GM12891 (cell line): ENCODE data around the gene COL15A1.

Source experiments
- DNase-seq: peaks from one replicate; pipeline ENCODE4 v3.0.0; 2011; ENCODE audit warnings: low spot score; ENCODE audit not compliant: insufficient read length
- FAIRE-seq: peaks from 2 replicates; lab custom pipeline; 2011; peaks lifted over from hg19 to GRCh38; lab: Jason Lieb, UNC
- PAX5 ChIP-seq: IDR thresholded peaks from 2 replicates; pipeline ENCODE4 v1.6.1; 2011; ENCODE audit warnings: low read length, moderate library complexity, mild to moderate bottlenecking; ENCODE audit not compliant: insufficient read depth, severe bottlenecking
- POLR2A ChIP-seq: IDR thresholded peaks from 2 replicates; pipeline ENCODE4 v1.6.1; 2011; ENCODE audit warnings: low read depth, low read length, control low read depth
- POLR2AphosphoS5 ChIP-seq: IDR thresholded peaks from 2 replicates; pipeline ENCODE4 v1.6.1; 2011; ENCODE audit warnings: low read depth, low read length, control low read depth
- POU2F2 ChIP-seq: IDR thresholded peaks from 2 replicates; pipeline ENCODE4 v1.6.1; 2011; ENCODE audit warnings: low read depth, mild to moderate bottlenecking, control low read depth, low read length, moderate library complexity
- SPI1 ChIP-seq: IDR thresholded peaks from 2 replicates; pipeline ENCODE4 v1.6.1; 2011; ENCODE audit warnings: low read depth, low read length, control low read depth
- TAF1 ChIP-seq: IDR thresholded peaks from 2 replicates; pipeline ENCODE4 v1.6.1; 2011; ENCODE audit warnings: low read depth, low read length, control low read depth

Gene COL15A1

DNA sequence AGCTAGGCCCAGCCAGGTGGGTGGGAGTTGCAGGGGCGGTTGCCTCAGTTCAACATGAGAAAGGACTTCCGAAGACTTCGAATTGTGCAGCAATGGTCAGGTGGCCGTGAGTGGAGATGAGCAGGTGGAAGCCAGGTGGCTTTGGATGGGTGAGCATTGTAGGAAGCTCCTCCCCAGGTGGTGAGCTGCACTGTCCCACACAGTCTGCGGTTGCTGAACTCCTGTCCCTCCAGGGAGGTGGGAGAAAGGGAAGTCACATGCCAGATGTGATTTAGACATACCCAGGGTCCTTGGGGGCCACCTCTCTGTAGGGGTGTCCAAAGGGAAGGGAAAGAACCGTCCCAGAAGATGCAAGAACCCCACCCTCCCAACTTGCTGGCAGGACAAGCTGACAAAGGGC lies 30.4 kb downstream of the COL15A1 start:
- TF ChIP-seq TAF1 (no peak), POLR2AphosphoS5 (no peak), POU2F2 (no peak), POLR2A (no peak), SPI1 (no peak), PAX5 (no peak)
- FAIRE-seq (no peak), DNase-seq (no peak)

DNA sequence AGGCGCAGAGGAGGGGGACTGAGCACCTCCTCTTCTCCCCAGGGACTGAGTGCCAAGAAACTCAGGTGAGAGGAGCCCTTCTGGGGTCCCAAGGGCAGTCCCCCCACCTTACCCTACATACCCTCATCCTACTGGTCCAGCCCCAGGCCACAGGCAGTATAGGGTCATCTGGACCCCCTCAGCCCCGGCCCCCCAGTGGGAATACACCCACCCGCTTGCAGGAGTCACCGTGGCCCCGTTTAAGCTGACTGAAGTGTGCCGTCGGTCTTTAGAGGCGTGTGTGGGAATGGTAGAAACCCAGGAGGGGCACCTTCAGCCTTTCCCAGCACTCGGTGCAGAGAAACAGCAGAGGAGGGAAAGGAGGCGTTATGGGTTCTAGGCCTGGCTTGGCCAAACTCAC lies 30.8 kb downstream of the COL15A1 start:
- TF ChIP-seq POU2F2 (no peak), TAF1 (no peak), POLR2AphosphoS5 (no peak), POLR2A (no peak), SPI1 (no peak), PAX5 (no peak)
- DNase-seq (no peak), FAIRE-seq (no peak)

DNA sequence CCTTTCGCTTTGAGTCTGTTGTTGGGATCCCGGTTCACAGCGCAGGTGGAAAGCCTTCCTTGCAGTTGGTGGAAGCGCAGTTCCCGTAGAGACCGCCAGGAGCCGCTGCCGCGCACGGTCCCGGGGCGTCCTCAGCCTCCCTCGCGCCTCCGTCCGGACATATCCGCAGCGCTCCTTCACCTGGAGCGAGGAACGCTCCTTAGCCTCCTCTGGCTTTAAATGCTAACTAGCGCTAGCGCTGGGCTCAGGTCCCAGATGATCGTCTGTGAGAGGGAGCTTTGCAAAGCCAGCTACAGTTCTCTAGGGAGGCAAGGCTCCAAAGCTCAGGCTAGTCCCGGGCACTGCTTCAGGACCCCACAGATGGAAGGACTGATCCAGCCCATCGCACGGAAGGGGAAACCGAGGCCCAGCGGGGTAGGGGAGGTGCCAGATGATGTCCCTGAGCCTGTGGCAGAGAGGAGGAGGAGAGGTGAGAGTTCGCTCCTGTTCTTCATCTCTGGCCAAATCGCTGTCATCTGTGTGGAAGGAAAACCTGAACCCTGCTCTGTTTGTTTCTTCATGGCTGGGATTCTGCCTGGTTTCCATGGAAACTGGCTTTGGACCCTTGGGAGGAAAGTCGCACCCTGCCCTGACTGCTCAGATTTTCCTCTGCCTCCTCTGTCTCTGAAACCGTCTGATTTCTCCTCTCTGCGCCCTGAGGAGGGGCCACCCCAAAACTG lies 31.4 kb downstream of the COL15A1 start:
- peak; percentile 81 for DNase-seq
- TF ChIP-seq PAX5 = no peak
- TF ChIP-seq SPI1 = no peak
- TF ChIP-seq POLR2AphosphoS5 = no peak
- peak; percentile 80 for FAIRE-seq

DNA sequence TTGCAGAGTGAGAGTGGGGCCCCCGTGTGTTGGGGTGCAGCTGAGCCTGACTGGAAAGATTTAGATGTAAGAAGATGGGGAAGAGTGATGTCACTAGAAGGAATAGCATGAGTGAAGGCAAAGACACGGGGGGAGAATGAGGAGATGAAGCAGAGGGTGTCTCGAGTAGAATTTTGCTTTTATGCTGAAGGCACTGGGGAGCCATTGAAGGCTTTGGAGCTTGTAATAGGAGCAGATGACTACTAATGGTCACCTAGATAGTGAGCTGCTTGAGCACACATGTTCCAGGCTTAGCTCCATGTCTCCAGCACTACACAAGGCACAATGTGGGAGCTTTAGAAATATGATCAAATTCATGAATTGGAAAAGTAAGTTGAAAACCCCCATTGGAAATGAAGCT lies 32.1 kb downstream of the COL15A1 start:
- DNase-seq = no peak
- TF ChIP-seq POLR2AphosphoS5 = no peak
- TF ChIP-seq PAX5 = no peak
- TF ChIP-seq TAF1 = no peak
- TF ChIP-seq POLR2A = no peak
- TF ChIP-seq POU2F2 = no peak
- TF ChIP-seq SPI1 = no peak
- FAIRE-seq = no peak

DNA sequence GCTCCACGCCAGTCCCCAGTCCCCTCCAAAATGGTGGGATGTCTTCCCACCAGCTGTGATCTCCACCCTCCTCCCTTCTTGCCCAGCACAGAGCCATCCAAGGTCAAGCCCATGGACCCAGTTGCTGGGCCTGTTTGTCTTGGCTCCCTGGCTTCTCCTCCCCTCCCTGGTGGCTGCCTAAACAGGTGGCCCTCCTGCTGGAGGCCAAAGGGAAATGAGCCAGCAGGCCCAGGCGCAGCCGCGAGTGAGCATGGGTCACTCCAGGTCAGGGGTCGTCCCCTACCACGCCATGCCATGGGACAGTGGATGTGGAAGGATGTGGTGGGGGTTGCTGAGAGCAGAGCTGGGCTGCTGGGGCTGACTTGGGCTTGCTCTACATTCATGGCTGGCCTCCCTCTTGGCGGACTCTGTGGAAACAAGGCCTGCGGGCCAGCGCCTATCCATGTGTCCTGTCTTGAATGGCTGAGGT lies 33.6 kb downstream of the COL15A1 start:
- TF ChIP-seq SPI1 = no peak
- no peak for FAIRE-seq
- DNase-seq = no peak

DNA sequence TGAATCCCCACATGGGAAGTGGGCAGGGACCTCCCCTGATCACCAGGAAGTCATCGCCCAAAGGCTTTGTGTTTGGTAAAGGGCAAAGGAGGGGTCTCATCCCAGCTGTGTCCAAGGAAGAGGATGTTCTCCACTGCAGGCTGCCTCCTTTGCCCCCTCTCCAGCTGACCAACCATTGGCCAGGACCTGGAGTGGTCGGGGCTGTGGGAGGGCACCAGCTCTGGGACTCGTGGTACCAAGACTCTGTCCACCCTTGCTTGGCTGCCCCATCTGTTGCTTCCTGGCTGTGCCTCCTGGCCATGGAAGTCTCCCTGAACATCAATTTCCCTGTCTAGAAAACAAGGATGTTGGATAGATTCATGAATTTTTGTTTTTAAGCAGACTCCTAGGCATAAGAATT lies 34.1 kb downstream of the COL15A1 start:
- FAIRE-seq (no peak), DNase-seq (no peak)
- no peak for TF ChIP-seq SPI1
- no peak for TF ChIP-seq POLR2AphosphoS5

DNA sequence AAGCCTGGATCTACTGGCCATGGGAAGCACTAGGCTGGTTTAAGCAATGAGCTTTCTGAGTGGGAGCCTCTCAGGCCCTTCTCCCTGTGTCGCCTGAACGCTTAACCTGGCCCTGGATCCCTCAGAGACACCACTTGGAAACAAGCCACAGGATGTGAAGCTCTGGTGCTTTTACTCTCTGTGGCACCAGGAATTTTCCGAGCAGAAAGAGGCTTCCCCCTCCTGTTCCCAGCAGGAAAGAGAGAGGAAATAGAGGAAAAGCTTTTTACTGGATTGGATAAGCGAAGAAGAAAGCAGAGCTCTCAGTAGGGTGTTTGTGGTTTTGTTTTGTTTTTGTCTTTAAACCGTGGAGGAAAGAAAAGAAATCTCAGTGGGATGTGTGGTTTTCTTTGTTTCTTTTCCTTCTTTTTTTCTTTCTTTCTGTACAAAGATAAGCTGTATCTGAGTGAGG lies 34.5 kb downstream of the COL15A1 start:
- no peak for DNase-seq
- TF ChIP-seq POLR2AphosphoS5 (no peak), POU2F2 (no peak), PAX5 (no peak), SPI1 (no peak), TAF1 (no peak), POLR2A (no peak)
- no peak for FAIRE-seq

DNA sequence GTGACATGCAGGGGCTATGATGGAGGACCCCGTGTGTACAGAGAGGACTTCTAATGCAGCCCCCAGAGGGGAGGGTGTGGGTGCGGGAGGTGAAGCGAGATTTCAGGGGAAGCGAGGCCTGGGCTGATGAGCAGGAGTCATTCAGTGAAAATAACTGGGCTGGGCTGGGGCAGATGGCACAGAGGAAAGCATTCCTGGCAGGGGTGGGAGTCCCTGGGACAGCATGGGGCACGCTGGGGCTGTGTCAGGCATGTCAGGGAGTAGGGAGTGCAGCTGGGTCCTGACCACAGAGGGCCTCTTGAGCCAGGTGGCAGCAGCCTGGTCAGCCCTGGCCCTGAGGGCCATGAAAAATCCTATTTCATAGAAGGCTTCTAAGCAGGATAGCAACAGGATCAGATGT lies 36.6 kb downstream of the COL15A1 start:
- TF ChIP-seq POLR2AphosphoS5 (no peak), PAX5 (no peak), TAF1 (no peak), POU2F2 (no peak), POLR2A (no peak), SPI1 (no peak)
- DNase-seq = no peak

DNA sequence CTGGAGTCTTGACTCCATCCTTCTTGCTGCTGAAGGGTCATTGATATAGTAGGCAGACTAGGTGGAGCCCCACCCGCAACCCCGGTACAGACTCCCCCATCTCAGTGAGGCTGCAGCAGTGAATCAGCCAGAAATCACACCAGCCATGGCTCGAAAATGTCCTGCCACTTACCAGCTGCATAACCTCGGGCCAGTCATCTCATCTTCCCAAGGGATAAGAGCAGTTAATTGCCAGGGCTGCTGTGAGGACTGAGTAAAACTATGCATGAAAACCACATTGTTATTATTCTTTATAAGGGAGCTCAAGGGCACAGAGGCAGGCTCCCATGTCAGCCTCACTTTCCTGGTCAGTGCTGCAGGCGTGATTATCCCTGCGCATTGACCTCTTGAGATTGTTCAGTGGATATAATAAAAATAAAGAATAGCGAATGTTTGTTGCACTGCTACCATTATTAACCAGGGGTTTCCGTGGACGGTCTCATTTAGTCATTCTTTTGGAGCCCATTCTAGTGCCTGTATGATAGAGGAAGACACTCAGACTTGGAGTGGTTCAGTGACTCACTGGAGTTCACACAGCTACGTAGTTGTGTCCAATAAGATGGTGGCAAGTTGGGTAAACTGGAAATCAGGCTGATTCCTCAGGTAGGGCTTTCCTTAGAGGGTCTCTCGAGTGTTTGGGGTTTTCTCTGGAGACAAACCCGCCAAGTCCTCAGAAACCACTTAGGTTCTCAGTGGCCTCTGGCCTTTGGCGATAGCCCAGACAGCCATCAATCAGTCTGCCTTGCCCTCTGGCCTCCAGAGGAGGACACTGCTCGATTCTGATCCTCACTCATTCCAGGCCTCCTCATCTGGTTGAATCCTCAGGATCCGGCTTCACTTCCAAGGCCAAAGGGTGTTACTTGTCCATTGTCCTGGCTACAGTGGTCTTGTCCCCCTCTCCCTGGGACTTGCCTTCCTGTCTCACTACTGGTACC lies 39.9 kb downstream of the COL15A1 start:
- no peak for FAIRE-seq
- DNase-seq = no peak
- no peak for TF ChIP-seq POLR2AphosphoS5
- TF ChIP-seq POLR2A = no peak
- no peak for TF ChIP-seq PAX5
- TF ChIP-seq TAF1 = no peak
- no peak for TF ChIP-seq SPI1

More for the DNA sequence above, 36.6 kb downstream of the COL15A1 start:
- FAIRE-seq = no peak

DNA sequence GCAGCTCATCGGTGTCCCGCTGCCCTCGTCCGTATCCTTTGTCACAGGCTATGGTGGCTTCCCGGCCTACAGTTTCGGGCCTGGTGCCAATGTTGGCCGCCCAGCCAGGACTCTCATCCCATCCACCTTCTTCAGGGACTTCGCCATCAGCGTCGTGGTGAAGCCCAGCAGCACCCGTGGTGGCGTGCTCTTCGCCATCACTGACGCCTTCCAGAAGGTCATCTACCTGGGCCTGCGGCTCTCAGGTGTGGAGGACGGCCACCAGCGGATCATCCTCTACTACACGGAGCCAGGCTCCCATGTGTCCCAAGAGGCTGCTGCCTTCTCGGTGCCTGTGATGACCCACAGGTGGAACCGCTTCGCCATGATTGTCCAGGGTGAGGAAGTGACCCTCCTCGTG lies 41.9 kb downstream of the COL15A1 start:
- TF ChIP-seq POLR2AphosphoS5 = no peak
- TF ChIP-seq TAF1 = no peak
- no peak for TF ChIP-seq POU2F2
- TF ChIP-seq PAX5 = no peak
- TF ChIP-seq POLR2A = no peak
- TF ChIP-seq SPI1 = no peak
- FAIRE-seq (no peak), DNase-seq (no peak)
